LHCN-M2 (cell line): ENCODE results near the gene VPS13D. TPM values are rescaled to one million over a fixed set of nuclear protein-coding genes. Genes with fewer than 3 reads are reported as not detected.
"Not testable (repeated sequence)": the region's sequence is repeated elsewhere in the genome, so short reads cannot be mapped to it uniquely, and the experiment has no call there.

ENCODE experiments used
- DNase-seq: peaks from one replicate; pipeline ENCODE4 v3.0.0-alpha.2; 2012; ENCODE audit warnings: low read depth
- total RNA-seq: library from RNA; depleted of rRNA; stranded (reverse); fragments of >200 nt; gene quantifications from 2 replicates; pipeline ENCODE4 v1.2.3, GENCODE V29; 2014

The VPS13D gene
- total RNA-seq, 1 experiment from 2014 or later, result 17.0 TPM

DNA sequence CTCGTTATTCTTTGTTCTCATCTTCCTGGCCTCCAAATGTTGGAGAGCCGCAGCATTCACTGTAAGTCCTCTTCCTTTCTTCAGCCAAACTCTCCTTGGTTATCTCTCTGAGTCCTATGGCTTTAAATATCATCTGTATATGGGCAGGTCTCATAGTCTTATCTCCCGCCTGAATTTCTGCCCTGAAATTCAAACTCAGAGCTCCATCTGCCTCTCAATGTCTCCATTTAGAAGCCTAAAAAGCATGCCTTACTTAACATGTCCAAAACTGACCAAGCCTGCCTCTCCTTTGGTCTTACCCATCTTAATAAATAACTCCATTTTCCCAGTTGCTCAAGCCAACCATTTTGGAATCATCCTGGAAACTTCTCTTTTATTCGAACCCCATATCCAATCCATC, 307.5 kb downstream of the VPS13D start:
- no peak for DNase-seq

DNA sequence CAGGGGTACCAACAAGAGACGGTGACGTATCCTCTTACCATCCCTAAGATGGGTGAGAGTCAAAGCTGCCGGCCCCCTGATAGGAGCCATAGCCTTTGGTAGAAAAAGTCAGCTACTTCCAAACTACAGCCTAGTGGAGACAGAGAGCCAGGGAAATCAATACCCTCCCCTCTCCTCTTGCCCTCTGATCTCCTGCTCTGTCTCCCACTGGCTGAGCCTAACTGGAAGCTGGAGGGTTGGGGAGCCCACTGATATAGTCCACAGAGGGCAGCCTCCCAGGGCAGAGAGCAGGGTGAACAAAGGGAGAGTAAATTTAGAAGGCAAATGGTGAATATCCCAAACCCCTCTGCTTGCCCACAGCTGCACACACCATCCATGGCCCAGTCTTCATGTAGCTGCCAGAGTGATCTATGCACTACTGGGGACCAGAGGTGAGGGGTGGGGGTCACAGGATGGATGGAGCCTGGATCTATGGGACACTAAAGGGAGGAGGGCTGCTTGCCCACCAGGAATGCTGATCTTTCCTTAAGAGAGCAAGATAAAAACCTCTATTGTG, 308.2 kb downstream of the VPS13D start:
- DNase-seq, result no peak

DNA sequence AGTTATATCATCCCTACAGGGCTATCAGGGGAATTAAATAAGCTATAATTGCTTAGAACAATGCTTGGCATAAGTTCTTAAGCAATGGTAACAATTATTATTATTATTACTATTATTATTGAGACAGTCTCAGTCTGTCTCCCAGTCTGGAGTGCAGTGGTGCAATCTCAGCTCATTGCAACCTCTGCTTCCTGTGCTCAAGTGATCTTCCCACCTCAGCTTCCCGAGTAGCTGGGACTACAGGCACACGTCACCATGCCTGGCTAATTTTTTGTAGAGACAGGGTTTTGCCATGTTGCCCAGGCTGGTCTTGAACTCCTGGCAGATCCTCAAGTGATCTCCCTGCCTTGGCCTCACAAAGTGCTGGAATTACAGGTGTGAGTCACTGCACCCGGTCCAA, 308.7 kb downstream of the VPS13D start:
- not testable (repeated sequence) for DNase-seq

DNA sequence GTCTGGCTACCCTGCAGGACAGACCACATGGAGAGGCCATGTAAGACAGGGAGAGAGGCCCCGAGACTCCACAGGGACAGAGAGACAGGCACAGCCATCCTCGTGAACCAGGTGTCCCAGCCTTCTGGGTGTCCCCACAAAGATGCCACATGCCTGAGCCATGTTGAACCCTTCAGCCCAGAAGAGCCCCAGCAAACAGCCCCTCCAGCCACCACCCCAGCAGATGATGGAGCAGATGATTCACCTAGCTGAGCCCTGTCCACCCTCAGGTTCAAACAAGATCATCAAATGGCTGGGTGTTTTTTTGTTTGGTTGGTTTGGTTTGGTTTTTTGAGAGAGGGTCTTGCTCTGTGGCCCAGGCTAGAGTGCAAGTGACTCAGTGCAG, 309.5 kb downstream of the VPS13D start:
- DNase-seq, result no peak

DNA sequence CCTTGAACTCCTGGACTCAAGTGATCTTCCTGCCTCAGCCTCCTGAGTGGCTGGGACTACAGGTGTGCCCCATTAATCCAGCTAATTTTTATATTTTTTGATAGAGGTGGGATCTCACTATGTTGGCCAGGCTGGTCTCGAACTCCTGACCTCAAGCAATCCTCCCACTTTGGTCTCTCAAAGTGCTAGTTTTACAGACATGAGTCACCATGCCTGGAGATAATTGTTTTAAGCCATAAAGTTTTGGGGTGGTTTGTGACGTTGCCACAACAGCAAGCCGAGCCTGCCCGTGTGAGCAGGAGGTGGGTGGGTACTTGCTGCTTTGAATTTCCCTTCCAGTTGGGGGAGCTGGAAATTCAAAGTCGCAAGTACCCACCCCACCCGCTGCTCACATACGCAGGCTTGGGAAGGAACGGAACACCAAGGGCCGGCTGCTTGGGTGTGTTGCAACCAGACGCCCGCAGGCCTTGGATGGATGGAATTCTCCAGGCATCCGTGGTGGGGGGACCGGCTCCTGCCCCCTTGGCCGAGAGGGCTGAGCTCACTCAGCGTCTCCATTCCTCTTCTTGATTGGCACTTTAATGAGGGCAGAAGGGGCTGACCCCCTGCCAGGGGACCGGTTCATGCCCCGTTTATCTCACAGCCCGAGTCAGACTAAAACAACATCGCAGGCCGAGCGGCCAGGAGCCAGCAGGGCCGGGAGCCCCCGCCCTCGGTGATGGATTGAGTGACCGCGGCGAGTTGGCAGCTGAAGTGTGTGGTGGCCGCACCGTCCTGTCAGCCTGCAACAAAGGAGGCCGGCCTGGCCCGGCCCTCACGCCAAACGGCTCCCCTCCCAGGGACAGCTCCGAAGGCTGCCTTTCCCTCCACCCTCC, 310.1 kb downstream of the VPS13D start:
- DNase-seq, result peak; percentile 51

DNA sequence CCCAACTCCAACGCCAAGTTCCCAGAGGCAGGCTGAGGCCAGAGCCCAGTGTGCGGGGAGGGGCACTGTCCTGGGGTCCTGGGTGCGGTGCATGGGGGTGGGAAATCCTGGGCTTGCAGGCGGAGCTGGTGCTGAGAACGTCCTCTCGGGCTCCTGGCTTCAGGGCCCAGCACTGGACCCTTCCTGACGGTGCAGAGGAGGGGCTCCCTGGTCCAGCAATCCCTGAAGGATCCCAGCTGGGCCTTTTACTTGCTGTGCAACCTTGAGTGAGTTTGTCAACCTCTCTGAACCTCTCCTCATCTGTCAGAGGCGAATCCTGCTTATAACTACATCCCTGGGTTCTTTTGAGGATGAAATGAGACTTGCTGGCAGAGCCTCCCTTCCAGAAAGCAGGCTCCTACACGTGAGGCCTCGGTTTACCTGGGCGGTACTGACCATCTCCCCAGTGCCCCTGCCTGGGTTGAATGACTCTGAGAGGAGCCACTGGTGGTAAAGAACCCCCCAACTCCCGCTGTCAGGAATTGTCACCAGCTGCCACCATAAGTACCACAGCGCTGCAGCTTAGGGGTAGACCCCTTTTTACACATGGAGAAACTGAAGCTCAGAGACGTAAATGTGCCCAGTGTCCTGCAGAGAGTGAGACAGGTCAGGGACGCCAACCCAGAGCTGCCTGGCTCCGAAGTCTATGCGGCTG, 310.9 kb downstream of the VPS13D start:
- DNase-seq, result no peak

DNA sequence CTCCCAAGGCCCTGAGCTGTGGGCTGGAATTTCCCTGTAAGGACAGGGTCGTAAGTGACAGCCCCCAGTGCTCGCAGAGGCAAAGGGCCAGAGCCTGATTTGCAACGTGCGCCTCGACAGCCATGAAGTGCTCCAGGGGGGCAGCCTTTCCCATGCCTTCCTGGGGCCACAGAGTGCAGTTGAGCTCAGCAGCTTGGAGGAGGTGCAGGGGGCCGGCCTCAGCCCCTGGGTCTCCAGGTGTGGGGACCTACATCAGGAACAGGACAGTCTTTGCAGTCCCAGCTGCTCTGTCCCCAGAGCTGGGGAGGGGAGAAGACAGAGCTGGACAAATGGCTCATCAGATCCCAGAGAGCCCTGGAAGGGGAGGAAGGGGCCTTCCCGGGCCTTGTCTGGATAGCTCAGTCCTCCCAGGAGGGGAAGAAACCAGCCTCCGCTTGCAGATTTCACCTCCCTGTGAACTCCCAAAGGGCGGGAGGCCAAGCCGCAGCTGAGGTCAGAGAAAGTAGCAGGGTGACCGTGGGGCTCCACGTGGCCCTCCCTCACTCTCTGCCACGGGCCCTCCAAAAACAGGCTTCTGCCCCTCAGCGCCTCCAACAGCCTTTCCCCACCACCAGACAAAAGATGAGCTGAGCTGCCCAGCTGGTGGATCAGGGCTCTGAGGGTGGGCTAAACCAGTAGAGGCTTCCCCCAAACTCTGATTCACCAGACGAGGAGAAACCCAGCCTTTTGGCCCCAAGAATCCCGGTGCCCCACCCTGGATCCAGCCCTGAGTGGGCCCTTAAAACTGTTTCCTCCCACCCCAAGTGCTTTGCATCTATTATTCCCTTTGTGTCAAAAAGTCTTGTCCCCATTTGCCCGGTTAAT, 311.7 kb downstream of the VPS13D start:
- no peak for DNase-seq

DNA sequence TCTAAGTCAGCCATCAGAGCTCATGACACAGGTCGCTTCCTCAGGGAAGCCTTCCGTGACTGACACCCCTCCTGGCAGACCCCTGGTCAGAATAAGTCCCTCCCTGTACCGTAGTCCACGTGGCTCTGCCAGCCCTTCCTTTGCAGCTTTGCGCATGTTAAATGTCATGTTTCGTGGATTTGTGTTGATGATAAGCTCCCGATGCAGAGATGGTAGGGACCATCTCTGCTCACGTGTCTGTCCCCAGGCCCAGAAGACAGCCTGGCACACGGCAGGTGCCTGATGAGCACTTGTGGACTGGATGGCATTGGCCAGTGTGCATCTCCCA, 312.3 kb downstream of the VPS13D start:
- DNase-seq, result no peak

DNA sequence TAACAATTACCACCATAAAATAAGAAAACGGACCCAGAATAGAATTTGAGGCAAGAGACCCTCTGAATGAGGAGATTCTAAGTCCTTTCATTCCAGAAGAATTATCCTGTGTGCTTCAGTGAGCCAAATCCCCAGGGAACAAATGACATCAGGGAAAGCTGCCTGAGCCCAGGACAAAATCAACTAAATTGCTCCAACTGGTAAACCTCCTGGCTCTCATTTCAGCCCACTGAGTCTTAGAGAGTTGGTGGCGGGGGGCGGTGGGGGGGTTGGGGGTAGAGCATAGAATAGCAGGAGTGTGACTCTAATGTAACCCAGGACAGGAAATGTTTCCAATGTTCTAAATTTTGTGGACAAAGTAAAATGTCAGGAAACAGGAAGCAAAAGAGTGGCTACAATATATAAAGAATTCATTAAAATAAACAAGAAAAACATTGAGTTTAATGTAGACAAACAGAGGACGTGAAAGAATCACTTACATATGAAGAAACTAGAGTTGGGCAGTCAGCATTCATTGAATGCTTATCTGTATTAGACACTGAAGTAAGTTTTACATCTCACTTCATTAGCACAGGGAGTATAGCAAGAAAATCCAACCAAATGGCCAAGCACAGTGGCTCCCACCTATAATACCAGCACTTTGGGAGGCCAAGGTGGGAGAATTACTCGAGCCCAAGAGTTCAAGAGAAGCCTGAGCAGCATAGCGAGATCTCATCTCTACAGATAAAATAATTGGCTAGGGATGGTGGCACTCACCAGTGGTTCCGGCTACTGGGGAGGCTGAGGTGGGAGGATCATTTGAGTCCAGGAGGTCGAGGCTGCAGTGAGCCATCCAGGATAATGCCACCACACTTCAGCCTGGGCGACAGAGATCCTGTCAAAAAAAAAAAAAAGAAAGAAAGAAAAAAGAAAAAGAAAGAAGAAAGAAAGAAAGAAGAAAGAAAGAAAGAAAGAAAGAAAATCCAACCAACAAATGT, 313.1 kb downstream of the VPS13D start:
- no peak for DNase-seq

DNA sequence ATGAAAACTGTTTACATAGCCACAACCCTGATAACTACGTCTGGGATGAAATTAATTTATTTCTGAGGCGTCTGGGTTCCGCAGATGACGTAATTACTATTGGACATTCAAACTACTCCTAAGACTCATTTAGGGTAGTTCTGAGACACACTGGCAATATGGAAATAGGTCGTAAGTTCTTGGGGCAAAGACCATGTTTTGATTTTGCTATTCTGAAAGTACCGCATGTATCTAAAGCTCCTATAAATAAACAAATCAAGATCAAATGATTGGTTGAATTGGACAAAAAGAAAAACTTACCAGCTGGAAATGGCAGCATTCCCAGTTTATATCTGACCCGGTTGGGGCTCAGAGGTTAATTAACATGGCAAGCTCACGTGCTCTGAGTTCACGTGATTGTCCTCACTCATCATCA, 313.9 kb downstream of the VPS13D start:
- no peak for DNase-seq

DNA sequence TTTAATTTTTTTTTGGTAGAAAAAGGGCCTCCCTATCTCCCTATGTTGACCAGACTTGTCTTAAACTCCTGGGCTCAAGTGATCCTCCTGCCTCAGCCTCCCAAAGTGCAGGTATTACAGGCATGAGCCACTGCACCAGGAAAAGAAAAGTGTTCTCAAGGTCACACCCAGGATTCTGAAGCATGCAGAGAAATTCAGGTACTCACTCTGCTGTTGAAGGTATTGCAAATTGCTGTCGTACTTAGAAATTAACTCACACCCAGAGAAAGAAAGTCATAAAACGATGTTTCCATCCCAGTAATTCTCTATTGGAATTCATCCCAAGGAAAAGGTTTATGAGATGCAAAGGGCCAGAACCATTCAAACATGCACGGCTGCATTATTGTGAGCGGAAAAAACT, 314.5 kb downstream of the VPS13D start:
- no peak for DNase-seq

DNA sequence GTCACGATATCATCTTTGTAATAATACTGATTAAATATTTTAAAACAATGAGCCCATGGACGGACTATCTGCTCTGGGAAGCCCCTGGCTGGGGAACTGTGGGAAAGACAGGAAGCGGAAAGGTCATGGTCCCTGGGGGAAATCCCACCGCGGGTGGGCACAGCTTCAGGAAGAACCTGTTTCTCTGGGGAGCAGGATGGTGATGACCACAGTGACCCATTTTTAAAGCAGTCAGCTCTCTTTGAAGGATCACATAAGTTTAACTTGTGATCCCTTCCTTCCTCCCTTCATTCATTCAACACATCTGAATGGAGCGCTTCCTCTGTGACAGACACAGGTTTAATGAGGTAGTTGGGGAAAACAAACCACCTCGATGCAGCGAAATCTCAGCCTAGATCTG, 315.2 kb downstream of the VPS13D start:
- DNase-seq, result no peak

DNA sequence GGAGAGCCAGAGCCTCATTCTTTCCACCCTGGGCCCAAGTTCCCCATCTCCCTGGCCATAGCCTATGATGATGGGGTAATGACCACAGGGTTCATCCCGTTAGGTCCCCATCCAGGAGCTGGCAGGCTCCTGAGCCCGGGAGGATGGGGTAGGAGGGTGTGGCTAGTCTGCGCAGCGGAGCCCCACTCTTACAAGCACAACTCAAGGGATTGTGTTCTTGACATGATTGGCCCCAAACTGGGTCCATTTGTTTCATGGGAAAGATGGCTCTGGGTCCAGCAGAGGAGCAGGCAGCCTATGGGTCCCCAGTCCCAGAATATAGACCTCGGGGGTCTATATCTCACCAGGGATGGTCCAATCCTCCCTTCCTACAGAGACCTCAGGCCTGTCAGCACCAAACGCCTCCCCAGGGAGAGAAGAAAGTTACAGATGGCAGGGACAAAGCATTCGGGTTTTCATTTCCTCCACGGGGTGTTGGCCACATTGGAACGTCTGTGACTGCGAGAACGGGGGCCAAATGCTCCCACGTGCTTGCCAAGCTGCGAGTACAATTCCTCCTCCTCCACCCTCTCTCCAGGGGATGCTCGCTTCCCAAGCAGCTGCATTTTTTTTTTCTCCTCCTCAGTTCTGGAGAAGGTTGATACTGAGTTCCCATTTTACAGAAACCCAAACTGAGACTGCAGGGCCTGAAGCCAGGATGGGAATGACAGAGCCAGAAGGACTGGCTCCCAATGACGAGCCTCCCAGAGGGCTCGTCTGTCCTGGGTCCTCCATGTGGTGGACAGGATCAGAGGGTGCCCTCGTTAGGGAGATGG, 317.1 kb downstream of the VPS13D start:
- DNase-seq, result no peak

DNA sequence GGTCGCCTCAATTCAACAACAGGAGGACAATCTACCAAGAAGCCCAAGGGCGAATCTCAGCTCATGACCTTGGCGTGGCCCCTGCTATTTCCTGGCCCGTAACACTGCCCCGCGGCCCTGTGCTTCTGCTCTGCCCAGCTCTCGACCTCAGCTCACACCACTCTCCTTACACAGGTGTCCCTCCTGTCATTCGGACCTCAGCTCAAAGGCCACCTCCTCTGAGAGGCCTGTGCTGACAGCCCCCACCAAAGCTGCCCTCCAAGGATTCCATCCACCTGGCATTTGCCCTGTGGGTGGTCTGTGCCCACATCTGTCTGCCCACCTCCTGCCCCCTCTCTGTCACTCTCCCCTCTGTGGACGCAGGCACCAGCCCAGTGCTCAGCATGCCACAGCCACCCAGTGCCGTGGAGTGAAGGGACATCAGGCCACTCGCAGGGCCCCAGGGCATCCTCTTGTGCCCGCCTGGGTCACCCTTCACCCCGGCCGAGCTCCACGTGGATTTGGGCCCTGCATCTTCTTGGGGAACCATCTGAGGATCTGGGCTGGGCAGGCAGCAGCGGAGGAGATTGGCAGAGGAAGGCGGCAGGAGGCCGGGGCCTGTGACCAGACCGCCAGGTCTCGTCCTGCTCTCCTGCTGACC, 317.9 kb downstream of the VPS13D start:
- no peak for DNase-seq

DNA sequence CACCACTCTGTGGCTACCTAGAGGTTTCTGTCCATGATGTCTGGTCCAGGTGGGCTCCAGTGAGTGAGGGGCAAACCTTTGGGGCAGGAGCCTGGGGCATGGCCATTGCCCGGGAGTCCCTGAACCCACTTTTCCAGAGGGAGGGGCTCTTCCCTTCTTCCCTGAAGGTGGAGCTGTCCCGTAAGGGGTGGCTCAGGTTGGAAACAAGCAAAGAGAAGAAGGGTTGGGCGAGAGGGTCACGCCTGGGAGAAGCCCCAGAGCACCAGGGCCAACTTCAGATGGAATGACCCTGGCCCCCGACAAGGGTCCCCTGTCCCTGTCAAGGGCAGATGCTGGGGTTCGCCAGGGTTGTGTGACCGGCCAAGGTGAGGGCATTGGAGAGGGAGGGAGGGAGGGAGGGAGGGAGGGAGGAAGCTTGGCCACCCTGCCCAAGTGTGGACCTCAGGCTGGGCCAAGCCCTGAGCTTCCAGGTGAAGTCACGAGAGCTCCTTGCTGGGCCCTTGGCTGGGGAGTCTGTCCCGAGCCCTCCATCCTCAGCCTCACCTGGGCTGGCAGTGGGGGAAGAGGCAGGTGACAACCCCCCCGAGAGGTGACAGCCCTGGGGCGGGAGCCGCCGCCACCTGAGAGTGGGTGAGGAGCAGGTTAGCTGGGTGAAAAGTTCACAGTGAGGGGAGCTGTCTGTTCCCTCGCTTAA, 318.6 kb downstream of the VPS13D start:
- DNase-seq, result no peak

DNA sequence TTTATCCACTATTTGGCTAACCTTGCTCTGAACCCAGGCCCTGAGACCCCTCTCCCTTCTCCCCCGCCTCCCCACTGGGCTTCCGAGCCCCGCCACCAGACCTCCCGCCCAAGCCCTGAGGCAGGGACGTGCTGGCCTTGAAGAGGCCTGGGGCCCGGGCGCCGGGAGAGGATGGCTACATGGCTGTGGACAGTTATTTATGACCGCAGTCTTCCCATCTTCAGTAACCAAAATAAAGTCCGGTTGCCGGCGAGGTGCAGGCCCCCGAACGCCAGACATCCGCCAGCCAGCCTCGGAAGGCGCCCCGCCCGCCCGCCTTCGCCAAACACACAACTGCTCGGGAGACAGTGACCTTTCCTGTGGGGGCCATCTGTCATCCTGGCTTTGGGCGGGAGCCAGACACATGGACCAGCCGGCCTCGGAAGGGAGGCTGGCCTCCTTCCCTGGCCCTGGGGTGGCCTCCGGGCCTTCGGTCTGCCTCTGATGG, 319.2 kb downstream of the VPS13D start:
- DNase-seq, result no peak

DNA sequence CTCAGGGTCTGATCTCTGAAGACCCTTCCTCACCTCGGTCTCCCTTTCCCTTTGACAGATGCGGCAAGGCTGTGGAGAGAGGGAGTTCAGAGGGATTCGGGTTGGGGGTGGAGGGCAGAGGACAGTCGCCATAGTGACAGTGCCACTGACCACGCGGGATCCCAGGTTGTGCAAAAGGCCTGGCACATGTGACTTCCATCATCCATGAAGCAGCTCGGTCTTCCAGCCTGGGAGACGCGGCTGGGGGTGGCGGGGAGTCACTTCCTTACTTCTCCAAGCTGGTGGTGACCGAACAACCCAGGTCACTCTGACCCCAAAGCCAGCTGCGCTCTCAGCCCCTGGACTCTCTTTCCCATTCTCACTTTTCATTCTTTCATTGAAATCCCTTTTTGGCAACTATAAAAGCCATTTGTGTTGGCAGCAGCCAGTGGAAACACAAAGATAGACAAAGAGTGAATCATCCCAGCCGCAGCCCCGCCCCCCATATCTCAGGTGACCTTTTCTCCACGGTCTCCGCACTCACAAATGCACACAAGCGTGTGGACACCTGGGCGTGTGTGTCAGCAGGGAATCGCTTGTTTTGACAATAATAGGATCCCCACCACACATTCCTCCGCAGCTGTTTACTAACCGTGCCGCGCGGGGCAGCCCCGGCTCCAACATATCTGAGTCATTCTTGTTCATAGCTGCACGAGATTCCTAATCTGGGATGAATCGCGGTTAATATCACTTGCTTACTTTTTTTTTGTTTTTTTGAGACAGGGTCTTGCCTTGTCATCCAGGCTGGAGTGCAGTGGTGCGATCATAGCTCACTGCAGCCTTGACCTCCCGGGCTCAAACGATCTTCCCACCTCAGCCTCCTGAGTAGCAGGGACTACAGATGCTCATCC, 319.9 kb downstream of the VPS13D start:
- peak; percentile 98 for DNase-seq

DNA sequence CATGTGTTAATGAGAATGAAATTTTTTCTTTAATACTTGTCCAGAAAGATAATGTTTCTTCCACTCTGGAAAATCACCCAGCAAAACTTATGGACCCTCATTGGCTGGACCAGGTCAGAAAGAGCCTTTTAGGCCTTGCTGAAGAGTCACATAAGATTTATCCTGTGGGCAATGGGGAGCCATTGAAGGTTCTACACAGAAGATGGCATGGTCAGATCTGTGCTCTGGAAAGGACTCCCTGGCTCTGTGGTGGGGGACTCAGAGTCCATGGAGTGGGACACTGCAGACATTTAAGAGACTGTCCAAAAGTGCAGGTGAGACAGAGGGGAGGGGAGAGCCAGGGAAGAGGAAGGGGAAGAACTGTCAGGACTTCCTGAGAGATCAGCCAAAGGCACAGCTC, 321.8 kb downstream of the VPS13D start:
- no peak for DNase-seq
